T-helper 9 cell (primary cell): ENCODE results near the gene RSPH3.
"Not testable (repeated sequence)": the region's sequence is repeated elsewhere in the genome, so short reads cannot be mapped to it uniquely, and the experiment has no call there.

Experiments used
- DNase-seq: peaks from one replicate; pipeline ENCODE4 v3.0.0-alpha.2; 2020
- total RNA-seq, 2 donors: gene quantifications; one replicate each; lab custom pipeline; 2026; lab: John Stamatoyannopoulos, UW

The RSPH3 gene, protein sequence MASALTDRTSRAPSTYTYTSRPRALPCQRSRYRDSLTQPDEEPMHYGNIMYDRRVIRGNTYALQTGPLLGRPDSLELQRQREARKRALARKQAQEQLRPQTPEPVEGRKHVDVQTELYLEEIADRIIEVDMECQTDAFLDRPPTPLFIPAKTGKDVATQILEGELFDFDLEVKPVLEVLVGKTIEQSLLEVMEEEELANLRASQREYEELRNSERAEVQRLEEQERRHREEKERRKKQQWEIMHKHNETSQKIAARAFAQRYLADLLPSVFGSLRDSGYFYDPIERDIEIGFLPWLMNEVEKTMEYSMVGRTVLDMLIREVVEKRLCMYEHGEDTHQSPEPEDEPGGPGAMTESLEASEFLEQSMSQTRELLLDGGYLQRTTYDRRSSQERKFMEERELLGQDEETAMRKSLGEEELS
- total RNA-seq, result 1.9 to 7.1 reads per million in 2 donors

DNA sequence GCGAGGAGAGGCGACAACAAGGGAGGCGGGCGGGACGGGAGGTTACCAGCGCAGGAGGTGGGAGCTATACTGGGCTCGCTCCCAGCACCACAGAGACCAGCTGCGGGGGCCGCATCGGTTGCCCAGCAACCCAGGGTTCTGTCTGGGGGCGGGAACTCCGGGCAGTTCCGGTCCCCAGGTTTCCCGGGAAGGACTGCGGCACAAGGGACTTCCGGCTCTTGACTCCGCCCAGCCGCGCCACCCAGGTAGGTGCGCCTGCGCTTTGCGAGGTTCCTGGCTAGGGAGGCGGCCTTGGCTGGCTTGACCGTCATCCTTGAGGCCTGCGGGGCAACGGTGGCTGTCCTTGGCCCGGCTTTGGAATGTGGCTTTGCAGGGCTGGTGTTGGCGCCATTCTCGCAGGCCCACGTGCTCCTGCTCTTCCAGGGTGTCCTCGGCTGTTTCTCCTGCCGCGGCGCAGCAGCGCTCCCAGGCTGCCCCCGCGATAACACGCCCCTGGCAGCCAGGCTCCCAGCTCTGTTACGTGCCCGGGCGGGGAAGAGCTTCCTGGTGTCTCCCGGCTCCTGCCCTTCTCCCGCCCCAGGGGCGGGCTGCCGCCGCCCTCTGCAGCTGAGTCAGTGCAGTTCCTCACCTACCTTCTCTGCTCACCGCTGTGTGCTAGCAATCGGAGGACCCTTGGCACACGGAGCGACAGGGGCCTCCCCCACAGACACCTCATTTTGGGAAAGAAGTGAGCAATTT is at the start of gene RSPH3:
RSPH3 (minus strand) TSS at position 537 of the 738 bp plus-strand sequence. CDS start 652 bp downstream, outside the sequence.
- DNase-seq, result peak; percentile 79

DNA sequence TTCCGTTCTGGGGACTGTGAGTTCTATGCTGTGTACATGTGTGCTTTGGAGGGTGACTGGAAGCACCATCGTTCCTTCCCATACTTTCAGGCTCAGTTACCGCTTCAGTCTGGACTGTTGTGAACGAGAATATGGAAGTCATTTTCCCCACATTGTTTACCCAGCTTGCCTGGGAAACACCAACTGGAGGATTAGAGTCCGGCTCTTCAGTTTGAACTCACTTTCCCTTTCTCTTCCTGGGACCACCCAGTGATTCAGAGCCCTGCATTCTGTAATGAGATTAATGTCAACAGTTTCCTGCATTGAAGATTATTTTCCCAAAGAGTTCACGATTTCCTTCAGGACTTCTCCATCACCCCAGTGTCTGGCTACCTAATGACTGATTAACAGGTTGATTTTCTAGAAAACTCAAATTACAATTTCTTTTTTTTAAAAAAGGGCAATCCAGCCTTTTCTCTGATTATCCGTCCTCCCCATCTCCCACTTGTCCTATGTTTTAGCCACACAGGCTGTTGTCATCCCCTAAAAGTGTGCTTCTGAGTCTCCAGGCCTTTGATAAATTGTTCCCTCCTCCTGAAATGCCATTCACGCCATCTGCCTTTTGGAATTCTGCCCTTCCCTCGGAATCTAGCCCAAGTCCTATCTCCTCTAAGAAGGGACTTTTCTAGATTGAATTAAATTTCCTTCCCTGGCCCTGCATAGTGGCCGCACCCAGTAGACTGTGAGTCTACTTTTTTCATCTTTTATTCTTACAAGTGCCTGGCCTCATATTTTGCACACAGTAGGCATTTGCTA is 48.1 kb upstream of the RSPH3 start:
- DNase-seq, result no peak

DNA sequence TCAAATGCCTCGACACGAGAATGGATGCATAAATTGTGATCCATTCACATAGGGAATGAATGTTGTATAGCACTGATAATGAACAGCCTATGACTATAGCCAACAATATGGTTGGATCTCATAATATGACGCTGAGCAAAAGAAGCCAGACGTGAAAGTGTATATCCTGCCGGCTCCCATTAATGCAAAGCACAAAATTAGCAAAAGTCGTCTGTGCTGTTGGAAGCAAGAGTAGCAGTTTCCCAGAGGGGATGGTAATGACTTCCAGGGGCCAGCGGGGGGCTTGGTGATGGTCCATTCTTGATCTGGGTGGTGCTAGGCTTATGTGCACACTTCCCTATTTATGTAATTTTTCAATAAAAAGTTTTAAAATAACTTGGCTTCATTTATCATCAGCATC is 45.8 kb upstream of the RSPH3 start:
- no peak for DNase-seq

DNA sequence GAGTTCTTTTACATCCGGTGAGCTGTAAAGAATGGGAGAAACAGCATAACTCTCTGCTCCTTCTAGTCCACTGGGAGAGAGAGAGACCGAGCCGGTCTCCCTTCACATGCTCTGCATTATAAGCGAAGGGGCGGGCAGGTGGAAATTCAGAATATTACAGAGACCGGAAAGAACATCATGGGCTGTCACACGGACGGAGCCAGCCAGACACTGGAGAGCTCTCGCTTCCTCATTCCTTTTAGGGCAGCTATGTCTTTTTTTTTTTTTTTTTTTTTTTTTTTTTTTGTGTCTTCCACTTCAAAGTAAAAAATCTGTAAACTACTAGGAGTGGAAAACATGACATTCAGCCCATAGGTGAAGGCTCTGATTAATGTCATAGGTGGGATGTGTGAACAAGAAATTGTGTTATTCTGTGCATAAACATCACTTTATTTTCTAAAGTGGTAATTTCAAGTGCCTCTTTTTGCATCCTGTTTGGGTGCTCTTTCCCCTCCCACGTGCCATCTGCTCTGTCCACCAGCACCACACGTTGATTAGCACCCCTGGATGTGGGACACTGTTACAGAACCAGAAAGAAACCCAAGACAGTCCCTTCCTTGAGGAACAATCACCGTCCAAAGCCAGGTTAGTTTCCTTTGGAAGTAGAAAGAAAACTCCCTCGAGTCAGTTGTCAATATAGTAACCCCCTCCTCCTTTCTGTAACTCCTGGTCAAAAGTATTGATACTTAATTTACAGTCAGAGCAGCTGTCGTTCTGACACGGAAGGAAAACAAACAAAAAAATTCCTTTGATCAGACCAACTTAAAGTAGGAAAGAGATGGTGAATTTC is 45.1 kb upstream of the RSPH3 start, which contains the start of gene TAGAP:
TAGAP (minus strand) TSS at position 93 of the 829 bp plus-strand sequence. CDS start 845 bp downstream, outside the sequence.
- peak; percentile 75 for DNase-seq

DNA sequence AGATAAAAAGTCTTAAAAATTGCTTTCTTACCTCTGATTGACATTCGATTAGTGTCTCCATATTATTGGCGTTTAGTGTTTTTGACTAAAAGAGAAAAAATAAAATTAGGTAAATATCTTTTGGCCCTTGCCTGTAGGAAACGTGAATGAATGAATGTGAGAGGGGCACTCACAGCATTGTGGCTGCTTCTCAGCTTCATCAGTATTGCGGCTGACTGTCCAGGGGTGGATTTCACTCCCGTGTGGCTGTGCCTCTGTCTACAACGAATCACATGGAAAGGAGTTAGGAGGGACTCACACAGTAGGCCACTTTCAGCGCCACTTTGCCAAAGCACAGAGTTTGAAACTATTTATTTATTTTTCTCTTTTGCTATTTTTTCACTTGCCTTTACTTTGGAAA is 43.9 kb upstream of the RSPH3 start:
- DNase-seq, result no peak

DNA sequence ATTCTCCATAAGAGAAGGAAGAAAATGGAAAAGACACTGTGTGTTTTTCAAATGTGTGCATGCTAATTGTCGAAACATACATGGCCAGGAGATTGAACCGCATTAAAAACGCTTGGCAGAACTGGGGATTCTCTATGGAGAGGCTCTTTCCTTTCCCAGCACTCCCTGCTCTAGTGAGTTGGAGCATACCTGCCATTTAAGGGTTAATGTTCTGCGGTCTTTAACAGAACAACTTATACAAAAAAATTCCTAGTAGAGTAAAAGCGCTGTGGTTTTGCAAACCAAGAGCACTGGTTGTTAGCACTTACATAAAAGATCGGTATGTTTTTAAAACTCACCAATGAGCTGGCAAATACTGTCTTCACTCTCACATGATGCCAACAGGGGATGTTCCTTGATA is 43.2 kb upstream of the RSPH3 start:
- DNase-seq, result no peak

DNA sequence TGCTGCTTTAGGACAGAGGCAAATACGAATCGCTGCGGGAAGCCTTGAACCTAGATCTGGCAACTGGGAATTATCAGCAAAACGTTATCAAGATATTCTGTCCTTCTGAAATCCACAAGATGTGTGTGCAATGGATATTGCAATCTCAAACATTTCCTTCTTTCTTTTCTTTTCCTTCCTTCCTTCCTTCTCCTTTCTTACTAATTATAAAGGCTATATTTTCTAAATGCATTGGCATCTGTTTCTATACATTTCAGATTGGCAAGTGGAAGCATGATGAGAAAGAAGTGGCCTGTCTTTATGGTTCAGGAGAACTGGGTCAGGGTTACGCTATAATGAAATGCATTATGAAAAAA is 42.8 kb upstream of the RSPH3 start:
- no peak for DNase-seq

DNA sequence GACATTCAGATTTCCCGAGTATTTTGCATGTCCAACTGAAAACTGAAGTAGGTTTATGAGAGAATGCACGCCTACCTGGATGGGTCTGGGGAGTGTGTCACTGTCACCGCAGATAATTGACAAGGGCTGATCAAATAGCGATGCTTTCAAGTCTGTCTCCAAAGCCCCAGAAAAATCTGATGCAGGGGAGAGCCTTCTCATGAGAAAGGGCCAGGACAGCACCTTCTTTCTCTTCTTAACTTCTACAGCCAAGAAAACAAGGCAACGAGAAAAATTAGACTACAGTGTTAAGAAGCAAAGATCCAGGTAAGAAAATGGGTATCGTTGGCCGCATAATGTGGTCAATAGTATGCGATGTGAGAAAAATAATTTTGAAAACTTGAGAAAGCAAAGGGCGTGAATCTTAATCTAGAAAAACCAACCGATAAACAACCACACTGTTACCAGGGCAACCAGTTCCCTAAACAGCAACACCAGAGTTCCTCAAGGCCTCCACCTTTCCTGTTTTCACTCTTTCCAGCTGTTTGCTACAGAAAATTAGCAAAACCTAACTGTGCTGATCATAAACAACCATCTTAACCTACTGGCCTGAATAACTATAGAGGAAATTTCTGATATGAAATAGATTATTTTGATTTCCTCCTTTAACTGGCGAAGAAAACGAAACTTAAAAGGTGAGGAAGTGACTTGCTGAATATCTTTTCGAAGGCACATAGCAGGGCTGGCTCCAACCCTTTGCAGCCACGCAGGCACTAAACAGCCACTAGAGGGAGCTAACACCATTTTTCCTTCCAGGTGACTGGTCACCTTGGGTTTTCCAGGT is 42.2 kb upstream of the RSPH3 start:
- peak; percentile 52 for DNase-seq

DNA sequence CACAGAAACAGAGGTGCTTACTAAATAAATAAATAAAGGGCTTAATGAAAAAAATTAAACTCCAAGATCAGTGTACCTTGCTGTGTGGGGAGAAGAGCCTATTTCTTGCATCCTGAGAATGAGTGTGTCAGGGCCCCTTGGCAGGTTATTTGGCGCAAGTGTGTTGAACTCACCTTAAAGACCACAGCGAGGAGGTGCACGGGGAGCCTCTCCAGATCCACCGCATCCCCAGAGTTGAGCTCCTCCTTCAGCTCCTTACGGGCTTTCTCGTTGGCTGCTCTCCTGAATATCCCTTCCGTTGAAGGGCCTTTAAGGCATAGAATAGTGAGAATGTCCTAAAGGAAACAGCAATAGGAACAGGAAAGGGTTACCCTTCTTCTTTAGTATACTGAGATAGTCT is 41.2 kb upstream of the RSPH3 start:
- no peak for DNase-seq

DNA sequence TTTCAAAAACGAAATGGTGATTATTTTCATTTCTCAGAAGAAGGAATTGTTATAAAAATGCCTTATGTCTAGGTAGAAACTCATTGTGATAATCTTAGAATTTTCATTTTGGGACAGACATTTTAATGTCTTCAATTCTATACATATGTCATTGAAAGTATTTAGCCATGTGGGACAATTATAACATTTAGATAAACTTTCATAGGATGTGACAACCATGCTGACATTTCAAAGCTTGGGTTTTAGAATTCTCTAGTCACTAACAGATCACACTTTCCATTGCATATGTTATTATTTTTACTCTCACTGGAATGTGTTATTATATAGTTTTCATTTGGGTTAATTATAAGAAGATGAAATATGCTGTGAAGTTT is 39.9 kb upstream of the RSPH3 start:
- no peak for DNase-seq

DNA sequence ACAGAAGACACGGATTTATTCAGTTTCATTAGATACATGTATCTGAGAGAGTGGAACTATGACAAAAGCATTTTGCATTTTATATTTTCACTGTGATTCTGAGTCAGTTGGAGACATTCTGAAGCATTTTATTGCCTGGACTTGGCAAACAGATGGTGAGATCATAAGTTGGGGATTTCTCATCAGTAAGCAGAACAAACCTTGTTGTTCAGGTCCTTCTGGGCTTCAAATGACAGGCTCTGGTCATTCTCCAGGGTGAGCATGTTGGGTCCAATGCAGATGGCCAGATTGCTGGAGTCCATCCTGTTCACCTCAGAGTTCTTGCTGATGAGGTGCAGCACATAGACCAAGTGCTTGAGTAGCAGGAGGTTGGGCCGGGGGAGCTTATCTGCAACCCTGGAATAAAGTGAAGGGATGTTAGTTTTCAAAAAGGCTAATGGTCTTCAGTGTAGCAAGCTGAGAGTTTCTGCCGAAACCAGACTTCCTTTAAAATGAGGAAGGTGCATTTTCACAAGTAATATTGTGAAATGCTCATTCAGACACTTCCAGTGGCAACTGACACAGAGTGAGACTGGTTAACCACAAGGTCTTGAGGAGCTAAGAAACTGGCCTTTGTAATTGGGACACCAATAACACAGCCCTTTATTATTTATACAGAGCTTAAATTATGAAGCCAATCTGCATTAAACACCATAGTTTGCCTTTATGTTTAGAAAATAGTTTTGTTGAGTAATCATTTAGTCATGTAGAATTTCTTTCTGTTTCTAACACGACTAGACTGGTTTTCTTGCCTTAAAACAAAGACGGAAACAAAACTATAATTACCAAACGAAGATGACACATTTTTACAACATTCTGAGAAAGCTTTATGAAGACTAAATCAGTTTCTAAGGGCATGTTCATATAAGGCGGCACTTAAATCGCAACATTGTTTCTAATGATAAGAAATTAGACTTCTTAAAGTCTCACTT is 39.2 kb upstream of the RSPH3 start:
- no peak for DNase-seq

DNA sequence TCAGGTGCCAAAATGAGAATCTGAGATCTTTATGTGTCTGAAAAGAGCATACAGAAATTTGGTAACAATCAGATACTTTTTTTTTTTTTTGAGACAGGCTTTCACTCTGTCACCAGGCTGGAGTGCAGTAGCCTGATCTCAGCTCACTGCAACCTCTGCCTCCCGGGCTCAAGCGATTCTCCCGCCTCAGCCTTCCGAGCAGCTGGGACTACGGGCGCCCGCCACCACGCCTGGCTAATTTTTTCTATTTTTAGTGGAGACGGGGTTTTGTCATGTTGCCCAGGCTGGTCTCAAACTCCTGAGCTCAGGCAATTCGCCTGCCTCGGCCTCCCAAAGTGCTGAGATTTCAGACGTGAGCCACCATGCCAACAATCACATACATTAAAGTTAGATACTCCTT is 38.3 kb upstream of the RSPH3 start:
- not testable (repeated sequence) for DNase-seq

DNA sequence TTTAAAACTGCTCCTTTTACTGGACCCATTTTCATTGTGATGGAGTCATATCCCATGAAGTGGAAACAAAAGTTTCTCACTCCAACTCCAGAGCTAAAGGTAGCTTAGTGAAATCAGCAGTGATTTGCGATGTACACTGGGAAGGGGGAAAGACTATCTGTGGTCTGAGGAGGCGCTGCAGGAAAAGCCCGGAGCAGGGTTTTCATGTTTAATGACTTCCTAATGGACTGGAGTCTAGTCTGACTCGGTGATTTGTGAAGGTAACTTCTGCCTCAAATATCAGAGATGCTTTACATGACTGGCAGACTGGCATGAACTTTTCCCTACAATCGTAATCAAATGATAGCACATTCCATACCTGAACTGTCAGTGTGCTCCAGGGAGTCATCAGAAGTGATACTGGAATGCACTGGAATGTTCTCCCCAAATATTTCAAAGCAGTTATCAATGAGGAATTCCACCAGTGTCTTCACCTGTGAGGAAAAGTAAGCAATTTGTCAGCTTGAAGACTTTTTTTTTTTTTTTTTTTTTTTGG is 37.8 kb upstream of the RSPH3 start:
- DNase-seq, result no peak

DNA sequence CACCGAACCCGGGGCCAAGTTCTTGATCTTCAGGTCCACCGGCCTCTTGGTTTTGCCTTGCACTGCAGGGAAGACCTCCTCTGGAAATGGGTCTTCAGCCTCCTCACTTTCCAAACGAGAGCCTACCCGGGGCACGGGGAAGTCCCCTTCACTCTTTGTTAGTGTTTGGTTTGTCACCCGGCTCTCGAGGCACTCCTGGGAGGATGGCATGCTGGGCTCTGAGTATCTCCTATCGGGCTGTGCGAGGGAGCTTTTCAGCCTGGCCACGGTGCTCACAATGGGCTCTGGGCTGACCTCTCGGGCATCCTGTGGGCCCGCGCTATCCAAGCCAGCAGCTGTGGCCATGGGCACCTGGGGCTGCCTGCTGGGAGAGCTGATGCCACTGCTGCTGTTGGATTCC is 36.7 kb upstream of the RSPH3 start:
- no peak for DNase-seq

DNA sequence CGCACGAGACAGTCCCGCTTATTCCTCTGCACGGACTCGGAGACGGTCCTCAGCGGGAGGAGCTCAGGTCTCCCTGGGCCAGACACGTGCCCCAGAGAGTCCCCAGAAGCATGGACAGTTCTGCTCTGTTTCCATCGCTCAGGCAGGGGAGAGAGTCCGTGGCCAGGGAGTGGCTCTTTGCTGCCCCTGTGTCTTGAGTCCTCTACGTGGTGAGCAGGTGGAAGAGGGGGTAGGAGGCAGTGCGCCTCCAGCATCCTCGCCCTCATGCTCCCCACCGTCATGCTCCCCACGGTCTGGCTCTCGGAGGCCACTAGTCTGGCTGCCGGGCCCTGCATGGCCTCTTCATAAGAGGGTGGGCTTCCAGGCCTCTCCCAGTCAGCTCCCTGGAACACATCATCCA is 35.9 kb upstream of the RSPH3 start:
- DNase-seq, result no peak

DNA sequence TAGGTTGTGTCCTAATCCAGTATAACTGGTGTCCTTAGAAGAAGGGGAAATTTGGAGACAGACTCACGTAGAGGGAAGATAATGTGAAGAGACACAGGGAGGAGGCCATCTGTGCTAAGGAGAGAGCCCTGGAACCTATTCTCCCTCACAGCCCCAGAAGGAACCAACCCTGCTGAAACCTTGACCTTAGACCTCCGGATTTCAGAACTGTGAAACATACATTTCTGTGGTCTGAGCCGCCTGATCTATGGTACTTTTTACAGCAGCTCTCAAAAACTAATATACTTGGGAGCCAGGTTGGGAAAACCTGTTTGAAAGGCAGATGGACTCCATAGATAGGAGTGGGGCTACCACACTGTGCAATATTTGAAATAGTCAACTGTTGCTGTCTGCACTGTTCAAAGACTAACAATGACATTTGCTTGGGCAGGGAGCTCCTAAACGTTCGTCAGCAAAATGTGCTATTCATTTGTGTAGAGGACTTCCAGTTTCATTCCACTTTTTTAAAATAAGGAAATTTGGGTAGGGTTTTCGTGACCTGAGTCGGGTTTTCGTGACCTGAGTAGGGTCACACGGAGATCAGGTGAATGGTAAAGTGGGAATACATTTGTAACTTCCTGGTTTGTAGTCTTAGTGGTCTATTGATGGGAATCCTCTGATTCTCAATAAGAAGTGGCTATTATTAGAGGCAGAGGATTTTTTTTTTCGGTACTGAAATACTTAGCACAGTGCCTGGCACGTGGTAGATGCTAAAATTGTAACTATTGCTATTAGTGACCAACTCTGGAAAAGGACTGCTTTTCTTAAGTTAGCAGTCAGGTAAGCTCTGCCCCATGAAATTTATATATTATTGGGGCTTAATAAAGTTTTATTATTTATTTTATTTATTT is 33.4 kb upstream of the RSPH3 start:
- DNase-seq, result no peak

DNA sequence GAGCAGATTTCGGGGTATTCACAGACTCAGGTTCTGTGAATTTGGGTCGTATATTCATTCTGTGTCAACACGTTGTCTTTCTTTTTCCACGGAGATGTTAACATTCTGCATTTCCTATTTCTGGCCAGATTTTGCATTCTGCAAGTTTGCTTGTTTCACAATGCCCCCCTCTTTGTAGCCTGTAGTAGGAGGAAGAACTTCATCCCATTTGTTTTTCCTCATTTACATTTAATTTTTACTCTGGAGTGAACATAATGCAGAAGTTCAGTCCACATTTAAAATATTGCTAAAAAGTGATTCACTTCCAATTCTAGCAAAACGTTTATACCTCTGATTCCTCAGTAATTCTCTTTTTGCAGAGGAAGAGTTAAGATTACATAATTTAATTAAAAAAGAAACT is 31.8 kb upstream of the RSPH3 start:
- no peak for DNase-seq

DNA sequence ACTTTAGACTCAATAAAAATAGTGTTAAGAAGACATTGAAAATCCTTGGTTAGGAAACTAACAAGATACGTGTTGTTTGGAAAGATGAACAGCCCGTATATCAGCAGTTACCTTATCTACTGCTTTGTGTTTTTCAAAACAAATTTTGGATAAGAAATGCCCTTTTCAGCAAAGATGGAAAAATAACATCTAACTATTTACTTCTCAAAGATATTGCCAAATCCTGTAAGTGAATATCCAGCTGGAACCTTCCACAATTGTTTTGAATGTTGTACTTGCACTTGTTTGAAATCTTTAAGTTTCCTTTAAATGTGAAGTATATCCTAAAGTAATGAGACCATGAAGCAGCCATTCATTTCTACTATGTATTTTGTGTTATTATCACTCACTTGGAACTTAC is 30.2 kb upstream of the RSPH3 start:
- DNase-seq, result no peak

DNA sequence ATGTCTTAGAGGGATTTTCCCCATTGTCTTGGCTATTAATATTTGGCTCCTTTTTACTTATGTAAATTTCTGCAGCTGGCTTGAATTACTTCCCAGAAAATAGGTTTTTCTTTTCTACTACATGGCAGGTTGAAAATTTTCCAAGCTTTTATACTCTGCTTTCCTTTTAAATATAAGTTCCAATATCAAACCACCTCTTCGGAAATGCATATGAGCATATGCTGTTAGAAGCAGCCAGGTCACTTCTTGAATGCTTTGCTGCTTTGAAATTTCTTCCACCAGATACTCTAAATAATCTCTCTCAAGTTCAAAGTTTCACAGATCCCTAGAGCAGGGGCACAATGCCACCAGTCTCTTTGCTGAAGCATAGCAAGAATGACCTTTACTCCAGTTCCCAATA is 25.2 kb upstream of the RSPH3 start:
- DNase-seq, result not testable (repeated sequence)
